ENCODE data around the gene LCE1F.

LCE1F gene

GRCh38 chr1:152776361-152776760, 1.4 kb downstream of the LCE1F start:
- DNase-seq (ENCODE audit: low read depth), result no peak

GRCh38 chr1:152777510-152778137, 2.7 kb downstream of the LCE1F start:
- no peak for DNase-seq (ENCODE audit: low read depth)

- no peak for DNase-seq (ENCODE audit: low read depth)
Measured at GRCh38 chr1:152783095-152783494, 8.2 kb downstream of the LCE1F start.

GRCh38 chr1:152786077-152786476, 11.1 kb downstream of the LCE1F start, which contains the start of gene LCE1E:
Gene LCE1E, plus strand, starts transcription at chr1:152786257. Its CDS starts 1,043 bp downstream, at chr1:152787300.
- DNase-seq (ENCODE audit: low read depth), result no peak

GRCh38 chr1:152795686-152796085, 20.7 kb downstream of the LCE1F start:
- DNase-seq (ENCODE audit: low read depth), result no peak

DNA sequence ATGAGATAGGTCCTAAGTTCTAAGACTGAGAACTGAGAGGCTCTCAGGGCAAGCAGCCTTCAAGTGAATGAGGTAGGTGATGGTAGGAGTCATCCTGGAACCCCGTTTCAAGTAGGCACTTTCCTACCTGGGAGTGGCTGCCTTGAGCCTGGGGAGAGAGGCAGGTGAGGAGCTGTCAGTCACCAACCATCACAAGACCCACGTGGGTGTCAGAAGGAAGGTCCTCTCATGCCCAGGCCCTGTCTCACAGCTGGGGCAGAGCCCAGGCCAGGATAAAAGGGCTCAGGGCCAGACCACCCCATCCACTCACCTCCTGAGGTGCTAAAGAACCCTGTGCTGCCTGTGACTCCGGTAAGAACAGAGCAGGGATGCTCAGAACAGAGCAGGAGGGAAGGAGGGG, 21.5 kb downstream of the LCE1F start, which contains the start of gene LCE1D:
Gene LCE1D (plus strand): TSS at position 301 of the 400 bp plus-strand sequence. CDS start 1,074 bp downstream, outside the sequence.
- no peak for DNase-seq (ENCODE audit: low read depth)

DNA sequence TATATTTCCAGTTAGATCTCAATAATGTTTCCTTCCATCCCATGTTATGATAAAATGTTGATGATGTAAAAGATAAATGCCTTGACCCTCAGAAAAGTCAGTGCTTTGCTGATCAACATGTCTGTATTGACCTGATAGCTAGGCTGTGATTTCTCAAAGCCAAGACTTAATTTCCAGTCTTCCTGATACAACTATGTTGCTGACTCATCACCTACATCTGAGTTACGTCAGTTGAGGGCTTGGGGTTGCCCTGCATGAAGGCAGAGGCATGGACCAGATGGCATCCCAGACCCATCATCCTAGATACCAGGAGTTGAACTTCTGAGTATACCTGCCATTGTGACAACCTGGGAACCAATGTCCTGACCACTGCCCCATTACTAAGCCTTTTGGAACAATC, 26.4 kb downstream of the LCE1F start:
- DNase-seq (ENCODE audit: low read depth), result no peak

- no peak for DNase-seq (ENCODE audit: low read depth)
Measured at GRCh38 chr1:152806576-152806975, 31.6 kb downstream of the LCE1F start, which contains the start of gene LCE1C. Gene LCE1C, minus strand, starts transcription at chr1:152806651. Its CDS starts 1,173 bp downstream, at chr1:152805478.

DNA sequence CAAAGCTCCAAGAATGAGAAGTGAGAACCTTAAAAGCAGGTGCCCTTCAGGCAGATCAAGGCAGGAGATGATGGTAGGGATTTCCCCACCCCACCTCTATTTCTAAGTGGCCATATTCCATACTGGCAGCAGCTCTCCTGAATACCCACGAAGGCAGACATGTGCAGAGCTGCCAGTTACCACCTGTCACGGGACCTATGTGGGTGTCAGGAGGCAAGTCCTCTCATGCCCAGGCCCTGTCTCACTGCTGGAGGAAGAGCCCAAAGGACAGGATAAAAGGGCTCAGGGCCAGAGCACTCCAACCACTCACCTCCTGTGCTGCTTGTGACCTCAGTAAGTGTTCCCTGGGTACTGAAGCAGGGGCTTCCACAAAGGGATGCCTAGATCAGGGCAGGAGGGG, 36.1 kb downstream of the LCE1F start:
- DNase-seq (ENCODE audit: low read depth), result no peak

DNA sequence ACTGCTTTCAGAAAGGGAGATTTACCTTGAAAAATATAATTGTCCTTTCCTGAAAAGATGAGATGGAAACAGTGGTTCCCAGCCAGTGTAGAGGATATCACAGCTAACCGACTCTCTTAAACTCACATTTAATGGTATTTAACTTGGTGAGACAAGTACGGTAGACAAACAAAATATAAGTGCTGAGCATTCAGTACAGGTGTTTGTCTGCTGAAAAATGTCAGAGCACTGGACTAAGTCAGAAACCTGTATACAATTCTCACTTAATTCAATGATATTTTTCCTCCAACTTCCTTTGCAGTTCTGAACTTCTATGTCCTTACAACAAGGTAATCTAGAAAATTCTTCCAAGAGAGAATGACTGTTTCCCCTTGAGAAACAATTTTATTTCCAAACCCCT, 36.7 kb downstream of the LCE1F start, which contains the start of gene LCE1B:
Gene LCE1B (plus strand): TSS at position 301 of the 400 bp plus-strand sequence. CDS start 476 bp downstream, outside the sequence.
- DNase-seq (ENCODE audit: low read depth), result no peak

GRCh38 chr1:152817309-152817708, 42.4 kb downstream of the LCE1F start:
- no peak for DNase-seq (ENCODE audit: low read depth)

- no peak for DNase-seq (ENCODE audit: low read depth)
Measured at GRCh38 chr1:152823294-152823693, 48.4 kb downstream of the LCE1F start.

DNA sequence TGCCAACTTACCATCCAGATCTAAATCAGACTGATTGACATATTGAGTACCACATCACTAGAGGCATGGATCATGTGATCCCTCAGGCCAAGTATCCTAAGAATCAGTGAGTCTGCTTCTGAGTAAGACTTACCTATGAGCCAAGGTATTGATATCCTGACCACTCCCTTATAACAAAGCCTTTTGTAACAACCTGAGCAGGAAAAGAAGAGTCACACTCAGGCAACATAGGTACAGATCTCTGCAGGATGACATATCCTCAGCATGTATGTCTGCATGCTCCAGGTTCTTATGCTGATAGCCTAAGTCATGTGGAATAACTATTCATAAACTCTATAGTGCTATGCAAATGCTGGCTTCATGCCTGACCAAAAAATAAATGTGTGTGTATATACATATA, 50.0 kb downstream of the LCE1F start:
- DNase-seq (ENCODE audit: low read depth), result no peak

Measured in activated T-cell treated with anti-CD3 and anti-CD28 coated beads for 1 hour (primary cell).